Astrocyte (in vitro differentiated cells and primary cell): ENCODE measurements around the gene CSNK1G2. TPM values are rescaled to one million over a fixed set of nuclear protein-coding genes. Genes with fewer than 3 reads are reported as not detected.

Source experiments
- DNase-seq: peaks from one replicate; pipeline ENCODE4 v3.0.0-alpha.2; 2010; ENCODE audit warnings: low read depth
- FAIRE-seq: peaks from 2 replicates; lab custom pipeline; 2011; peaks lifted over from hg19 to GRCh38; lab: Jason Lieb, UNC
- H2AFZ ChIP-seq: 2 replicates; pipeline ENCODE4 v1.6.0; 2012; ENCODE audit warnings: low read depth, low read length, inconsistent platforms
- H3K27ac ChIP-seq: 2 replicates; pipeline ENCODE4 v1.5.1; 2011; ENCODE audit warnings: low read depth, low read length, inconsistent platforms
- H3K27me3 ChIP-seq: 2 replicates; pipeline ENCODE4 v1.6.0; 2011; ENCODE audit warnings: low read length, inconsistent platforms; ENCODE audit not compliant: insufficient read depth
- H3K36me3 ChIP-seq: 2 replicates; pipeline ENCODE4 v1.5.1; 2011; ENCODE audit warnings: low read length, inconsistent platforms; ENCODE audit not compliant: insufficient read depth
- H3K4me1 ChIP-seq: 2 replicates; pipeline ENCODE4 v1.5.1; 2011; ENCODE audit warnings: low read length, inconsistent platforms; ENCODE audit not compliant: insufficient read depth
- H3K4me2 ChIP-seq: 2 replicates; pipeline ENCODE4 v1.6.0; 2012; ENCODE audit warnings: low read length, inconsistent platforms
- H3K4me3 ChIP-seq: 2 replicates; pipeline ENCODE4 v1.5.1; 2011; ENCODE audit warnings: low read depth, mild to moderate bottlenecking, low read length, inconsistent platforms; ENCODE audit not compliant: insufficient read depth
- H3K79me2 ChIP-seq: 2 replicates; pipeline ENCODE4 v1.6.0; 2012; ENCODE audit warnings: mild to moderate bottlenecking, low read length, inconsistent platforms; ENCODE audit not compliant: insufficient read depth
- H3K9ac ChIP-seq: 2 replicates; pipeline ENCODE4 v1.6.0; 2012; ENCODE audit warnings: mild to moderate bottlenecking, low read length, inconsistent platforms
- H3K9me3 ChIP-seq: 2 replicates; pipeline ENCODE4 v1.5.1; 2012; ENCODE audit warnings: low read depth, mild to moderate bottlenecking, low read length, inconsistent platforms; ENCODE audit not compliant: insufficient read depth
- H4K20me1 ChIP-seq: 2 replicates; pipeline ENCODE4 v1.6.0; 2012; ENCODE audit warnings: low read length, inconsistent platforms; ENCODE audit not compliant: insufficient read depth
- H3K27ac Mint-ChIP-seq: one replicate; pipeline ENCODE4 v1.8.0; 2021; ENCODE audit warnings: mild to moderate bottlenecking, mixed read lengths; ENCODE audit not compliant: unreplicated experiment
- H3K27me3 Mint-ChIP-seq: one replicate; pipeline ENCODE4 v1.8.0; 2021; ENCODE audit warnings: low read depth, mixed read lengths; ENCODE audit not compliant: unreplicated experiment
- H3K36me3 Mint-ChIP-seq: one replicate; pipeline ENCODE4 v1.8.0; 2021; ENCODE audit warnings: low read depth, mixed read lengths; ENCODE audit not compliant: unreplicated experiment
- H3K4me1 Mint-ChIP-seq: one replicate; pipeline ENCODE4 v1.8.0; 2021; ENCODE audit warnings: low read depth, mixed read lengths; ENCODE audit not compliant: unreplicated experiment
- H3K4me3 Mint-ChIP-seq: one replicate; pipeline ENCODE4 v1.8.0; 2021; ENCODE audit warnings: mild to moderate bottlenecking, moderate library complexity, mixed read lengths; ENCODE audit not compliant: unreplicated experiment
- H3K9me3 Mint-ChIP-seq: one replicate; pipeline ENCODE4 v1.8.0; 2021; ENCODE audit warnings: mild to moderate bottlenecking, mixed read lengths; ENCODE audit not compliant: unreplicated experiment
- EZH2 ChIP-seq: IDR thresholded peaks from 2 replicates; pipeline ENCODE4 v1.6.1; 2012; ENCODE audit warnings: mild to moderate bottlenecking, low read length, inconsistent platforms; ENCODE audit not compliant: insufficient read depth
- total RNA-seq: library from RNA; stranded (reverse); gene quantifications from 2 replicates; pipeline ENCODE4 v1.2.1, GENCODE V29; 2021
- TF ChIP-seq, protein P1 (sequence below): IDR thresholded peaks from 2 replicates; pipeline ENCODE4 v1.5.1; 2011; ENCODE audit warnings: low read depth, mild to moderate bottlenecking, inconsistent platforms, low read length, moderate library complexity; ENCODE audit not compliant: insufficient read depth

The CSNK1G2 gene
- total RNA-seq, 1 donor from 2014 or later: 64.1 TPM

- H3K4me3 ChIP-seq: no peak overlapping the region
- H4K20me1 ChIP-seq: peaks cover 23% of the 10 kb centered on the region
- no peak overlapping the region for H2AFZ ChIP-seq
- FAIRE-seq (no peak), DNase-seq (no peak)
- peaks cover 12% of the 10 kb centered on the region for H3K79me2 ChIP-seq
- no peak overlapping the region for H3K9ac ChIP-seq
- TF ChIP-seq EZH2: no peak
- TF ChIP-seq, protein P1, sequence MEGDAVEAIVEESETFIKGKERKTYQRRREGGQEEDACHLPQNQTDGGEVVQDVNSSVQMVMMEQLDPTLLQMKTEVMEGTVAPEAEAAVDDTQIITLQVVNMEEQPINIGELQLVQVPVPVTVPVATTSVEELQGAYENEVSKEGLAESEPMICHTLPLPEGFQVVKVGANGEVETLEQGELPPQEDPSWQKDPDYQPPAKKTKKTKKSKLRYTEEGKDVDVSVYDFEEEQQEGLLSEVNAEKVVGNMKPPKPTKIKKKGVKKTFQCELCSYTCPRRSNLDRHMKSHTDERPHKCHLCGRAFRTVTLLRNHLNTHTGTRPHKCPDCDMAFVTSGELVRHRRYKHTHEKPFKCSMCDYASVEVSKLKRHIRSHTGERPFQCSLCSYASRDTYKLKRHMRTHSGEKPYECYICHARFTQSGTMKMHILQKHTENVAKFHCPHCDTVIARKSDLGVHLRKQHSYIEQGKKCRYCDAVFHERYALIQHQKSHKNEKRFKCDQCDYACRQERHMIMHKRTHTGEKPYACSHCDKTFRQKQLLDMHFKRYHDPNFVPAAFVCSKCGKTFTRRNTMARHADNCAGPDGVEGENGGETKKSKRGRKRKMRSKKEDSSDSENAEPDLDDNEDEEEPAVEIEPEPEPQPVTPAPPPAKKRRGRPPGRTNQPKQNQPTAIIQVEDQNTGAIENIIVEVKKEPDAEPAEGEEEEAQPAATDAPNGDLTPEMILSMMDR: no peak
- H3K4me1 ChIP-seq: no peaks in the 10 kb centered on the region
- Mint-ChIP-seq H3K9me3 (no peaks in the 10 kb centered on the region), H3K27me3 (no peaks in the 10 kb centered on the region), H3K4me1 (no peaks in the 10 kb centered on the region), H3K4me3 (no peak overlapping the region), H3K36me3 (no peaks in the 10 kb centered on the region), H3K27ac (no peak overlapping the region)
- no peaks in the 10 kb centered on the region for H3K27me3 ChIP-seq
- no peak overlapping the region for H3K4me2 ChIP-seq
- H3K27ac ChIP-seq: no peak overlapping the region
- H3K36me3 ChIP-seq: peaks cover 12% of the 10 kb centered on the region
- H3K9me3 ChIP-seq: no peaks in the 10 kb centered on the region
Observed at GRCh38 chr19:1980091-1980808, 39.3 kb downstream of the CSNK1G2 start.

DNA sequence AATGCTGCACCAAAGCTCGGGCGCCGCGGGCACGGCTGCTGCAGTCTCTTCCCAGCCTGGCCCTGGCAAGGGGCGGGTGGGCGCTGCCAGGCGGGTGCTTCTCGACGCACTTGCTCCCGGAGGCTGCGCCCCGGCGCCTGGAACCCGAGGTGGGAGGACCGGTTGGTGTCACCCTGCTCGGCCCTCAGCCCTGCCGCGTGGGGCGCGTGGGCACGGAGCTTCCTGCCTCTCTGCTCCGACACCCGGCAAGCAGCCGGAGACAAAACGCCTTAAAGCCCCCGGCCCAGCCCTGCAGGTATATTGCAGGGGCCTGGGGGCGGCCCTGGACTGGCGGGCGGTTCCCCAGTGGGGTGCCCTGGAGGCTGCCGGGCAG is 39.8 kb downstream of the CSNK1G2 start:
- H3K4me3 Mint-ChIP-seq: no peak overlapping the region
- Histone ChIP-seq H3K9ac (no peak overlapping the region), H4K20me1 (peaks cover 18% of the 10 kb centered on the region), H3K79me2 (peaks cover 10% of the 10 kb centered on the region), H3K4me3 (no peak overlapping the region), H3K27me3 (no peaks in the 10 kb centered on the region), H3K9me3 (no peaks in the 10 kb centered on the region), H3K27ac (no peak overlapping the region), H3K4me1 (no peaks in the 10 kb centered on the region), H3K4me2 (no peak overlapping the region), H3K36me3 (peaks cover 12% of the 10 kb centered on the region), H2AFZ (no peak overlapping the region)
- H3K36me3 Mint-ChIP-seq: no peaks in the 10 kb centered on the region
- FAIRE-seq: no peak
- TF ChIP-seq, protein P1: no peak
- TF ChIP-seq EZH2: no peak
- no peak for DNase-seq
- H3K27me3 Mint-ChIP-seq: no peaks in the 10 kb centered on the region
- H3K9me3 Mint-ChIP-seq: no peaks in the 10 kb centered on the region
- no peak overlapping the region for H3K27ac Mint-ChIP-seq
- no peaks in the 10 kb centered on the region for H3K4me1 Mint-ChIP-seq

GRCh38 chr19:1981253-1981652 is 40.3 kb downstream of the CSNK1G2 start:
- Histone ChIP-seq H3K4me3 (no peak overlapping the region), H3K9me3 (no peaks in the 10 kb centered on the region), H3K27me3 (no peaks in the 10 kb centered on the region), H3K4me1 (no peaks in the 10 kb centered on the region), H3K4me2 (no peak overlapping the region), H3K9ac (no peak overlapping the region), H2AFZ (no peak overlapping the region), H3K79me2 (peaks cover 10% of the 10 kb centered on the region), H4K20me1 (peaks cover 13% of the 10 kb centered on the region), H3K27ac (no peak overlapping the region), H3K36me3 (peaks cover 12% of the 10 kb centered on the region)
- Mint-ChIP-seq H3K27ac (no peak overlapping the region), H3K4me3 (no peak overlapping the region), H3K9me3 (no peaks in the 10 kb centered on the region), H3K4me1 (no peaks in the 10 kb centered on the region), H3K36me3 (no peaks in the 10 kb centered on the region), H3K27me3 (no peaks in the 10 kb centered on the region)
- DNase-seq: no peak
- no peak for FAIRE-seq
- TF ChIP-seq EZH2: no peak
- TF ChIP-seq, protein P1: no peak
